A172 (cell line): Measurements from ENCODE around the gene NR3C2. TPM values are rescaled to one million over a fixed set of nuclear protein-coding genes. Genes with fewer than 3 reads are reported as not detected.
"Not testable (repeated sequence)": the region's sequence is repeated elsewhere in the genome, so short reads cannot be mapped to it uniquely, and the experiment has no call there.

Experiments used
- DNase-seq: peaks from one replicate; pipeline ENCODE4 v3.0.0-alpha.2; 2015; ENCODE audit warnings: low spot score
- total RNA-seq: library from RNA; depleted of rRNA; stranded (reverse); fragments of >200 nt; shearing (Covaris generic); gene quantifications from 2 replicates; pipeline ENCODE4 v1.2.3, GENCODE V29; 2014

The NR3C2 gene
- total RNA-seq, 1 experiment from 2014 or later = 1.3 TPM

DNA sequence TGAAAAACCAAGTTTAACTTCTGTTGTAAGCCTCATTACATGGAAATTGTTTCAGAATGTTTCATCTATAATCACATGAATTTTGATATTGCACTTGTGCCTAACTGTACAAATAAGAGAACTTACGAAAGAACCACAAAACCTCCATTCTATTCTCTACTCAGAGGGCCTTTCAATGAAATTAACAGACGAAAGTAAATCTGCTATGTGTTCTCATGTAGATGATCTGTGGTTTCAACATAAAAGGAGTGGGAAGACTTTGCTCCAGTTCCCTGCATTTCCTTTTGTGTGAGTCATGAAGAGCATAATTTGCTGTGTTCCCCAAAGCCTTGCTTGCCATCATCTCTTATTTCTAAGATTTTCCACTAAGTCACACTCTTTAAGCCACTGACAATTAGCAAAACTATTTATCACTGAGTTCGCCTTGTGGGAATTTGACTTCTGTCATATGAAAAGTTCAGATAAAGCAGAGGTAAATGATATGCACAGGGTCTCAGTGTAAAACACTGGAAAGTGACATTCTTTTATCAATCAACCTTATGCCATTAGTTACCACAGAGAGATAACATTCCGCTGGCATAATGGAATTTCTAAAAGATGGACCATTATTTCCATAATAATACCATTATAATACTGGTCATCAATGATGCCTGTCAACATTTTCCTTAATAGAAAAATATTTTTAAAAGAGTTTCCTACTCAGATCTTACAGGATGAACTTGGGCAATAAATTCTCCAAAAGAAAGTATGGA, 329.8 kb downstream of the NR3C2 start:
- DNase-seq = peak; percentile 39

DNA sequence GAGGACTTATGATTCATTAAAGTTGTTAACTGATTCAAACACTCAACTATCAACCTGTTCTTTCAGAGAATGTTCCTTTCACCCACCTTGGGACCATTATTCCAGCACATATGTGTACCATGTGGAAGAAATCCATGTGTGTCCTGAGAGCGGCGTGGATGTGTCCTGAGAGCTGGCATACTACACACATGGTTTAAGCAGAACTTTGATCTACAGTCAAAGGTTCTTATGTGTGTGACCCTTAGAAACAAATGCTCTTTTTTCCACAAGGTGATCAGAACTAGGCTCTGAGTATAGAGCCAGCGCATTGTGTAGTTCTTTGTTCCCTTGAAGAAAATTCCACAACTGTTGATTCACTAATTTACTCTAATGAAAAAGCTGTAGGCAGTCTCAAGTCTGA, 332.0 kb downstream of the NR3C2 start:
- no peak for DNase-seq

DNA sequence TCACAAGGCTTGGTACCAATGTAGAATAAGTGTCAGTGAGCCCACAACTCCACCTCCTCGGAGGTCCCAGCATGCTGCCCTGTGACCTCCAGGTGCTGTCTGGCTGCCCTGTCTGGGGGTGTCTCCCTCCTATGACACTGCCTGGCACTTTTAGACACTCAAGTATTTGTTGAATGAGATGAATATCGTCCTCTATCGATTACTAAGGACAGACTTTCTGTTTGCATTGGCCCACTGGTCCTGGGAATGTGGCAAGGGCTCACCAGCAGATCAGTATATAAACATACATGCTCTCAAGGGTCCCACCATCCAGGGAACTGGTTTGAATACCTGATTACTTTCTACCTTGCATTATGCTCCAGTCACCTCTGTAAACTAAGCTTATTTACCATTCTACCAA, 333.0 kb downstream of the NR3C2 start:
- no peak for DNase-seq

GRCh38 chr4:148108766-148109165, 333.4 kb downstream of the NR3C2 start:
- DNase-seq = no peak

- DNase-seq = no peak
Measured at GRCh38 chr4:148103597-148104355, 338.4 kb downstream of the NR3C2 start.

GRCh38 chr4:148101790-148102189, 340.4 kb downstream of the NR3C2 start:
- no peak for DNase-seq

DNA sequence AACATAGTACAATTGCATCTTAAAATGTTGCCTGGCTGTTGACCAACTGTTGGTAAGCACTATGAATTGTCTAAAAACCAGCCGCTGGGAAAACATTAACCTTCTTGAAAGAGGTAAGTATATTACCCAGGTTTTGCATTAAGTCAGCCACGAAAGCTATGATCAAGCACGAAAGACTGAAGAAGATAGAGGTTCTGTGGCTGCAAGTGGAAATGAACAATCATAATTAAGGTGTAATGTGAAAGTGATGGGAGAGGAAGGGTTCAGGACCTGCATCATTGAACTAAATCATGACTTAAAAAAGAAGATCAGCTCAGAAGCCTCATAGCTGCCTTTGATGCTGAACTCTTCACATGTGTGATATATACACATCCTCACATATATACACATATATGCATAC, 341.0 kb downstream of the NR3C2 start:
- no peak for DNase-seq

DNA sequence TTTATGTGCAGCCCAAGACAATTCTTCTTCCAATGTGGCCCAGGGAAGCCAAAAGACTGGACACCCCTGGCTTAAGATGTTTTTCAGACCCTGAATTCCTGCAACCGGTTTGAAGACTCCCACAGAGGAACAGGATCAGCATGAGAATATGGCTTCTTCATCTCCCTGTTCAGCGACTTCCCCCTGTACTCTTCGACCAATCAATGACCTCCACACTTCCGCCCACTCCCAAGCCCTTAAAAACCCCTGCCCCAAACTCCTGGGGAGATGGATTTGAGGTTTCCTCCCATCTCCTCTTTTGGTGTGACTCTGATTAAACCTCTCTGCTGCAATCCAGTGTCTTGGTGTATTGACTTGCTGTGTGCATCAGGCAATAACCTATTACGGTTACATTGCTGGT, 344.4 kb downstream of the NR3C2 start:
- no peak for DNase-seq

- DNase-seq = no peak
Measured at GRCh38 chr4:148095346-148095923, 346.8 kb downstream of the NR3C2 start.

GRCh38 chr4:148094149-148094548, 348.1 kb downstream of the NR3C2 start:
- DNase-seq = no peak

DNA sequence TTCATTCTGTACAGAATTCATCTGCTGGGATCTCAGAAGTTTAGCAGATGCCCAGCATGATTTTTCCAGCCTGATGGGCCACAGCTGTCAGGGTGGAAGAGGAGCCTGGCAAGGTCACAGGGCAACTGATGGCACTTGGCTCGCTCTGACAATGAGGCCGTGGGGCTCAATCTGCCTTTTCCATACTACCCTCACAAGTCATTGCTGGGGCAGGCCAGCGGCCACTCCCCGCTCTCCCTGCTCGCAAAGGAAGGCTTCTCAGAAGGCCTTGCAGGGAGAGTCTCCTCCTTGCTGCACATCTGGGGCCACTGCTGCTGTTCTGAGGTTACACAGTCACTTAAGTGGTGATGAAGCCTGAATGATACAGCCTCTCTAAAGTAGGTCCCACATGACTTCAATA, 349.1 kb downstream of the NR3C2 start:
- no peak for DNase-seq

DNA sequence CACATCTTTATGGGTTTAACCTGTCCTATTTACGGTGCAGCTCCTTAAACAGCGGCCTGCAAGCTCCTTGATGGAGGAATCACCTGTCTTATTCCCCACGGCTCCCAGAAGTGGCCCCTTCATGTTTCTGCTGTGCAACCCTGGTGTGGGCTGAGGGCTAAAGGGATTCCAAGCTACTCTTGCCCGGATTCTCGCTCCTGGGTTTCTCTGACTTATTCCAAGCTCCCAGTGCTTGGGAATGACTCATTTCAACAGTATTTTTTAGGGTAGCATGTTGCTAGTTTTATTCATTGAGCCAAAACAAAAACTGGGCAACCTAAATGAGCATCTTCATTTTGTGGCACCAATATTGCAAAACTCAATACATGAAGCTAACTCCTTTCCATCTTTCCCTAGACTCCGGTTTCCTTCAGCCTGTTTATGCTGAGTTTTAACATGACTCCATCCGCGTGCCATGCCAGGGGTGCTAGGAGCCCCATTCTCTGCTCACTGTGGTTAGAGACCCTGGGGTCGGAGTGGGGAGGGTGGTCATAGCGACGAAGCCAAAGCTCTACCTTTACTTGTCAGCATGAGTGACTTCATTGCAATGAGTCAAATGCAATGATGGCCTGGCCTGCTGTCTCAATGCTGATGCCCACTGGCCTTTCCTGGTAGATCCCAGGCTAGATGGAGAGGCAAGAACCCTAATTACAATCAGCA, 349.7 kb downstream of the NR3C2 start:
- DNase-seq = no peak

GRCh38 chr4:148091896-148092295, 350.3 kb downstream of the NR3C2 start:
- DNase-seq = no peak

GRCh38 chr4:148090503-148091476, 351.4 kb downstream of the NR3C2 start:
- DNase-seq = no peak

DNA sequence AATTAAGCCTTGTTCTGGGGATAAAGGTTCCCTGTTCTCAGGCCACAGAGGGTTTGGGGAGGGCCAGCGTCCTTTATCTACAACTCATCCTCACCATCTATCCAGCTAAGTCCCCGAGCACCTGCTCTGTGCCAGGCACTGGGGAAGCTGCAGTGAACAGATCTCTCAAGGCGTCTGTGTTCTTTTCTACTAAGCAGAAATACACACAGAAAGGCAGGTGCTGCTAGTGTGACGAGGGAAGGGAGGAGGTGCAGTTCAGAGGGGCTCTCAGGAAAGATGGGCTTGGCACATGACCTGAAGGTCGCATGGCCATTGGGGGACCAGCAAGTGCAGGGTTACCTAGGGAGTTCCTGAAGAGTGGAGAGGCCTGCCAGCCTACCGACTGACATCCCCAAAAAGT, 352.2 kb downstream of the NR3C2 start:
- no peak for DNase-seq

DNA sequence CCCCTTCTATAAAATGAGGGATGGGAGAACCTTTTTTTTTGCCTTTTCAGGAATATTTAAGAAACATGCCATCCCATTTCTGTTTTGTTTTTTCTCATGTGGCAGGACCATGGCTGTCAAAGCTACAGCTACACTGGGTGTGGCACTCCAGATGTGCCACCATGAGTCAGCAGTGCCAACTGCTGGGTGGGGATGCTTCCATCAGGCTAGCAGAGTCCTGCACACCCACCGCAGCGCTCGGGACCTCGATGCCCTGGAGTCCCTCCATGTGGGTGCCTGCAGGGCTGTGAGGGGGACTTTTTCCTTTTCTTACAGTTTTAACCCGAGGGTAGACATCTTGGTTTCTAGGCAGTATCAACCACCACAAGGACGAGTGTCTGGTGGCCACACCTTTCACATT, 352.6 kb downstream of the NR3C2 start:
- no peak for DNase-seq

DNA sequence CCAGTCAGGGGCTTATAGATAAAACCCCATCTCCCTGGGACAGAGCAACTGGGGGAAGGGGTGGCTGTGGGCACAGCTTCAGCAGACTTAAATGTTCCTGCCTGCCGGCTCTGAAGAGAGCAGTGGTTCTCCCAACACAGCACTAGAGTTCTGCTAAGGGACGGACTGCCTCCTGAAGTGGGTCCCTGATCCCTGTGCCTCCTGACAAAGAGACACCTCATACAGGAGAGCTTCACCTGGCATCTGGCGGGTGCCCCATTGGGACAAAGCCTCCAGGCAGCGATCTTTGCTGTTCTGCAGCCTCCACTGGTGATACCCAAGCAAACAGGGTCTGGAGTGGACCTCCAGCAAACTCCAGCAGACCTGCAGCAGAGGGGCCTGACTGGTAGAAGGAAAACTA, 359.1 kb downstream of the NR3C2 start:
- not testable (repeated sequence) for DNase-seq

- DNase-seq = no peak
Measured at GRCh38 chr4:148081745-148082144, 360.5 kb downstream of the NR3C2 start.

- DNase-seq = no peak
Measured at GRCh38 chr4:148081267-148081666, 360.9 kb downstream of the NR3C2 start.

GRCh38 chr4:148079961-148080360, 362.3 kb downstream of the NR3C2 start:
- no peak for DNase-seq

DNA sequence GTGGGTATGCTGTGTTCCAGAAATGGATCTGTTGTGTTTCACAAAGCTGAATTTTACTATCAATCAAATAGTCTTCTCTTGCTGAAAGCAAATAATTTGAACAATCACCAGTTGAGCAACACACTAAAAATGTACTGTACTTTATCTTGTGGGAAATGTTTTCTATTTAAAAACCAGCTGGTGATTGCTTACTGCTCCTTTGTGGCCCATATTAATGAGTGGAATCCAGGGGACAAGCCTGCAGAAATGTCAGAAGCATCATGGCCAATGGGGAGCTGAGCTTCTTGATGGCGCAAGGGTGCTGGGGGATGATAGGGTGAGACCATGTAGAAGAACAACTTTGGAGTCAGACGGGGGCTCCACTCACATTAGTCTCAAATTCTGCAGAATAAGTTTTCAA, 364.2 kb downstream of the NR3C2 start:
- no peak for DNase-seq
